GM11168 (cell line): ENCODE results near the gene TGFA.

Experiments
- in situ Hi-C: fragments of 300-500 bp; cut with MboI; formaldehyde crosslinking; loops from one replicate; pipeline ENCODE4 v1.12.0; 2022; ENCODE audit warnings: low sequenced_read_pairs; ENCODE audit not compliant: unreplicated experiment

TGFA gene

GRCh38 chr2:70433315-70433714 lies 120.3 kb downstream of the TGFA start:
- in situ Hi-C loops: no loop called here

GRCh38 chr2:70431716-70432347 lies 121.8 kb downstream of the TGFA start:
- in situ Hi-C loops: no loop called here

GRCh38 chr2:70426341-70426740 lies 127.3 kb downstream of the TGFA start:
- in situ Hi-C loops: no loop called here

GRCh38 chr2:70425682-70426301 lies 127.8 kb downstream of the TGFA start:
- in situ Hi-C loops: no loop called here

- in situ Hi-C loops: no loop called here
Measured at GRCh38 chr2:70420740-70421139, 132.9 kb downstream of the TGFA start.

GRCh38 chr2:70420143-70420542 lies 133.5 kb downstream of the TGFA start:
- in situ Hi-C loops: no loop called here

GRCh38 chr2:70418514-70418913 lies 135.1 kb downstream of the TGFA start:
- in situ Hi-C loops: no loop called here

- in situ Hi-C loops: no loop called here
Measured at GRCh38 chr2:70417011-70417410, 136.6 kb downstream of the TGFA start.

GRCh38 chr2:70412294-70413070 lies 141.1 kb downstream of the TGFA start:
- in situ Hi-C loops: no loop called here

- in situ Hi-C loops: no loop called here
Measured at GRCh38 chr2:70411483-70412125, 142.0 kb downstream of the TGFA start.

GRCh38 chr2:70403267-70404053 lies 150.2 kb downstream of the TGFA start:
- in situ Hi-C loops: no loop called here

GRCh38 chr2:70400539-70400938 lies 153.1 kb downstream of the TGFA start:
- in situ Hi-C loops: no loop called here

GRCh38 chr2:70399046-70399445 lies 154.6 kb downstream of the TGFA start:
- in situ Hi-C loops: no loop called here
